Keratinocyte (primary cell): ENCODE results near the gene TXNDC12. TPM values are rescaled to one million over a fixed set of nuclear protein-coding genes. Genes with fewer than 3 reads are reported as not detected.

Experiments
- DNase-seq: peaks from one replicate; pipeline ENCODE4 v3.0.0-alpha.2; 2011; ENCODE audit warnings: low read depth, missing footprints, low spot score
- FAIRE-seq: peaks from 2 replicates; lab custom pipeline; 2011; peaks lifted over from hg19 to GRCh38; lab: Jason Lieb, UNC
- H2AFZ ChIP-seq: 2 replicates; pipeline ENCODE4 v1.6.0; 2012; ENCODE audit warnings: low read length, control low read depth, inconsistent platforms; ENCODE audit not compliant: control insufficient read depth
- H3K27ac ChIP-seq: 2 replicates; pipeline ENCODE4 v1.5.1; 2011; ENCODE audit warnings: low read length; ENCODE audit not compliant: control insufficient read depth, insufficient read depth
- H3K27me3 ChIP-seq: 3 replicates; pipeline ENCODE4 v1.6.0; 2011; ENCODE audit warnings: low read length; ENCODE audit not compliant: control insufficient read depth, insufficient read depth; ENCODE audit errors: extremely low read depth
- H3K36me3 ChIP-seq, 2 experiments: 2 replicates in 1 of 2; 3 replicates in 1 of 2; pipeline ENCODE4 v1.5.1; 2011; ENCODE audit warnings: low read length in 2 of 2, mild to moderate bottlenecking in 1 of 2; ENCODE audit not compliant: control insufficient read depth in 2 of 2, insufficient read depth in 2 of 2; ENCODE audit errors: extremely low read depth in 1 of 2
- H3K4me1 ChIP-seq: 3 replicates; pipeline ENCODE4 v1.5.1; 2011; ENCODE audit warnings: low read length; ENCODE audit not compliant: control insufficient read depth, insufficient read depth; ENCODE audit errors: extremely low read depth
- H3K4me2 ChIP-seq: 3 replicates; pipeline ENCODE4 v1.6.0; 2011; ENCODE audit warnings: low read depth, low read length; ENCODE audit not compliant: control insufficient read depth, insufficient read depth; ENCODE audit errors: extremely low read depth
- H3K4me3 ChIP-seq, 3 experiments: fragments of 200-600 bp in 1 of 3; sonication (generic) in 1 of 3; 2 replicates in 2 of 3; 3 replicates in 1 of 3; pipeline ENCODE4 v1.5.1; 2011 to 2016; ENCODE audit warnings: low read length in 3 of 3, mild to moderate bottlenecking in 3 of 3, control low read depth in 2 of 3, inconsistent platforms in 1 of 3, low read depth in 1 of 3, mixed read lengths in 1 of 3, mixed run types in 1 of 3, moderate library complexity in 1 of 3; ENCODE audit not compliant: control insufficient read depth in 2 of 3, insufficient read depth in 2 of 3; ENCODE audit errors: extremely low read depth in 1 of 3
- H3K79me2 ChIP-seq: 2 replicates; pipeline ENCODE4 v1.6.0; 2012; ENCODE audit warnings: low read length; ENCODE audit not compliant: control insufficient read depth, insufficient read depth
- H3K9ac ChIP-seq: 3 replicates; pipeline ENCODE4 v1.6.0; 2011; ENCODE audit warnings: low read length; ENCODE audit not compliant: control insufficient read depth, insufficient read depth; ENCODE audit errors: extremely low read depth
- H3K9me1 ChIP-seq: 3 replicates; pipeline ENCODE4 v1.6.0; 2011; ENCODE audit warnings: low read length; ENCODE audit not compliant: control insufficient read depth, insufficient read depth; ENCODE audit errors: extremely low read depth
- H3K9me3 ChIP-seq: 2 replicates; pipeline ENCODE4 v1.5.1; 2012; ENCODE audit warnings: low read depth, low read length; ENCODE audit not compliant: control insufficient read depth
- H4K20me1 ChIP-seq: 3 replicates; pipeline ENCODE4 v1.6.0; 2011; ENCODE audit warnings: low read length; ENCODE audit not compliant: control insufficient read depth, insufficient read depth; ENCODE audit errors: extremely low read depth
- CTCF ChIP-seq, 3 experiments: IDR thresholded peaks in 1 of 3; conservative IDR thresholded peaks in 1 of 3; optimal IDR thresholded peaks in 1 of 3; 2 replicates in 2 of 3; 3 replicates in 1 of 3; pipeline versions ENCODE3 to v1.5.1; 2011; ENCODE audit warnings: low read length in 3 of 3, mild to moderate bottlenecking in 3 of 3, moderate library complexity in 2 of 3, control low read depth in 1 of 3, inconsistent platforms in 1 of 3; ENCODE audit not compliant: insufficient read depth in 2 of 3; ENCODE audit errors: extremely low read depth in 1 of 3
- EZH2 ChIP-seq: IDR thresholded peaks from one replicate; pipeline ENCODE4 v1.6.1; 2012; ENCODE audit warnings: inconsistent platforms, mild to moderate bottlenecking, low read length, moderate library complexity
- dilution Hi-C: fragments of 300-500 bp; cut with MboI; formaldehyde crosslinking; loops from one replicate; pipeline ENCODE4 v1.7.0; 2020; ENCODE audit warnings: low sequenced_read_pairs; ENCODE audit not compliant: extremely low pct_ligation_motif_present
- polyA plus RNA-seq, 5 experiments: library from polyadenylated mRNA; depleted of rRNA in 3 of 5; stranded (reverse) in 3 of 5; stranded (forward) in 1 of 5; unstranded in 1 of 5; fragments of >200 nt; gene quantifications; 1 replicate in 1 of 5; 2 replicates in 3 of 5; 3 replicates in 1 of 5; pipeline versions ENCODE4 v1.2.1 to v1.2.3, GENCODE V29; 2011 to 2012; ENCODE audit warnings: missing spikeins in 2 of 5, low read depth in 1 of 5, low replicate concordance in 1 of 5

The TXNDC12 gene
- polyA plus RNA-seq, 1 donor (not counting 4 experiments of a cell fraction or from before 2014, with no cell fraction given): 28.2 TPM

DNA sequence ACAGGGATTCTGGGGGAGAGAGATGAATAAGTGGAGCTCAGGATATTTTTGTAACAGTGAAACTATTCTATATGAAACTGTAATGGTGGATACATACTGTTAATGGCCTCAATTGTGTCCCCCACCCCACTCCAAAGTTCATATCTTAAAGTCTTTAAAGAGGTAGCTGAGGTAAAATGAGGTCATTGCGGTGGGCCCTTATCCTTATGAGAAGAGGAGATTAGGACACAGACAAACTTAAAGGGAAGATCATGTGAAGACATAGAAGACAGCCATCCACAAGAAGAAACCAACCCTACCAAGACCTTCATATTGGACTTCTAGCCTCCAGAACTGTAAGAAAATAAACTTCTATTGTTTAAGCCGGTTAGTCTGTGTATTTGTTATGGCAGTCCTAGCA is 9.8 kb downstream of the TXNDC12 start:
- Histone ChIP-seq H3K4me1 (peaks cover 9% of the 10 kb centered on the region), H3K9me1 (no peaks in the 10 kb centered on the region), H3K36me3 (peaks cover 0 to 11% of the 10 kb centered on the region in 2 experiments), H4K20me1 (no peaks in the 10 kb centered on the region), H3K9me3 (no peaks in the 10 kb centered on the region), H3K27ac (no peak overlapping the region), H3K4me2 (no peak overlapping the region), H3K27me3 (no peaks in the 10 kb centered on the region), H3K79me2 (peaks cover 14% of the 10 kb centered on the region), H3K4me3 (no peak overlapping the region), H2AFZ (no peak overlapping the region), H3K9ac (no peak overlapping the region)
- DNase-seq (no peak), FAIRE-seq (no peak)
- dilution Hi-C loops: no loop called here
- no peak for TF ChIP-seq EZH2
- TF ChIP-seq CTCF (optimal IDR thresholded peaks at IDR 0.05 in 1 of 3, IDR thresholded peaks at IDR 0.05 in 1 of 3, conservative IDR thresholded peaks at IDR 0.05 in 1 of 3; ENCODE audit: extremely low read depth in 1 of 3, insufficient read depth in 2 of 3, low read length in 3 of 3): no peak

- Histone ChIP-seq H3K9ac (no peak overlapping the region), H3K27me3 (no peaks in the 10 kb centered on the region), H3K4me1 (peaks cover 9% of the 10 kb centered on the region), H3K36me3 (peaks cover 1 to 11% of the 10 kb centered on the region in 2 experiments), H2AFZ (no peak overlapping the region), H3K9me1 (no peaks in the 10 kb centered on the region), H3K27ac (no peak overlapping the region), H4K20me1 (no peaks in the 10 kb centered on the region), H3K9me3 (no peaks in the 10 kb centered on the region), H3K79me2 (peaks cover 6% of the 10 kb centered on the region), H3K4me2 (no peak overlapping the region), H3K4me3 (no peak overlapping the region)
- TF ChIP-seq CTCF (optimal IDR thresholded peaks at IDR 0.05 in 1 of 3, IDR thresholded peaks at IDR 0.05 in 1 of 3, conservative IDR thresholded peaks at IDR 0.05 in 1 of 3; ENCODE audit: extremely low read depth in 1 of 3, insufficient read depth in 2 of 3, low read length in 3 of 3) (no peak), EZH2 (no peak)
- DNase-seq: no peak
- no peak for FAIRE-seq
- dilution Hi-C loops: no loop called here
Measured at GRCh38 chr1:52041551-52042185, 13.3 kb downstream of the TXNDC12 start.
